ENCODE data around the gene TBC1D3G.
"Not testable (repeated sequence)": the region's sequence is repeated elsewhere in the genome, so short reads cannot be mapped to it uniquely, and the experiment has no call there.

TBC1D3G gene

GRCh38 chr17:36323584-36323983, at the start of gene TBC1D3G:
Gene TBC1D3G, plus strand, starts transcription at chr17:36323884. Its CDS starts 1,528 bp downstream, at chr17:36325412.
- not testable (repeated sequence) for DNase-seq (ENCODE audit: low read depth, low spot score)

GRCh38 chr17:36283256-36283655, 40.4 kb upstream of the TBC1D3G start:
- DNase-seq (ENCODE audit: low read depth, low spot score), result not testable (repeated sequence)

GRCh38 chr17:36284219-36284618, 39.5 kb upstream of the TBC1D3G start:
- not testable (repeated sequence) for DNase-seq (ENCODE audit: low read depth, low spot score)

- DNase-seq (ENCODE audit: low read depth, low spot score), result not testable (repeated sequence)
These were observed 33.6 kb upstream of the TBC1D3G start for GRCh38 chr17:36289965-36290612.

- not testable (repeated sequence) for DNase-seq (ENCODE audit: low read depth, low spot score)
These were observed 28.5 kb upstream of the TBC1D3G start for GRCh38 chr17:36295161-36295560.

GRCh38 chr17:36315736-36316135, 7.9 kb upstream of the TBC1D3G start:
- DNase-seq (ENCODE audit: low read depth, low spot score), result not testable (repeated sequence)

GRCh38 chr17:36362496-36362895, 38.8 kb downstream of the TBC1D3G start:
- not testable (repeated sequence) for DNase-seq (ENCODE audit: low read depth, low spot score)

GRCh38 chr17:36375938-36376337, 52.3 kb downstream of the TBC1D3G start:
- DNase-seq (ENCODE audit: low read depth, low spot score), result not testable (repeated sequence)

Data from smooth muscle cell of the brain vasculature (primary cell).